22Rv1 (cell line): ENCODE data around the gene CNTNAP3.
"Not testable (repeated sequence)": the region's sequence is repeated elsewhere in the genome, so short reads cannot be mapped to it uniquely, and the experiment has no call there.

Source experiments
- ZFX ChIP-seq: fragments of 450-650 bp; IDR thresholded peaks from 2 replicates; pipeline ENCODE4 v1.6.1; 2017; ENCODE audit warnings: antibody characterized with exemption, borderline replicate concordance
- TF ChIP-seq, protein P1 (sequence below): fragments of 450-650 bp; IDR thresholded peaks from 2 replicates; pipeline ENCODE4 v1.5.1; 2017; ENCODE audit warnings: mild to moderate bottlenecking

GRCh38 chr9:39033849-39034248 is 254.1 kb downstream of the CNTNAP3 start:
- TF ChIP-seq, protein P1, sequence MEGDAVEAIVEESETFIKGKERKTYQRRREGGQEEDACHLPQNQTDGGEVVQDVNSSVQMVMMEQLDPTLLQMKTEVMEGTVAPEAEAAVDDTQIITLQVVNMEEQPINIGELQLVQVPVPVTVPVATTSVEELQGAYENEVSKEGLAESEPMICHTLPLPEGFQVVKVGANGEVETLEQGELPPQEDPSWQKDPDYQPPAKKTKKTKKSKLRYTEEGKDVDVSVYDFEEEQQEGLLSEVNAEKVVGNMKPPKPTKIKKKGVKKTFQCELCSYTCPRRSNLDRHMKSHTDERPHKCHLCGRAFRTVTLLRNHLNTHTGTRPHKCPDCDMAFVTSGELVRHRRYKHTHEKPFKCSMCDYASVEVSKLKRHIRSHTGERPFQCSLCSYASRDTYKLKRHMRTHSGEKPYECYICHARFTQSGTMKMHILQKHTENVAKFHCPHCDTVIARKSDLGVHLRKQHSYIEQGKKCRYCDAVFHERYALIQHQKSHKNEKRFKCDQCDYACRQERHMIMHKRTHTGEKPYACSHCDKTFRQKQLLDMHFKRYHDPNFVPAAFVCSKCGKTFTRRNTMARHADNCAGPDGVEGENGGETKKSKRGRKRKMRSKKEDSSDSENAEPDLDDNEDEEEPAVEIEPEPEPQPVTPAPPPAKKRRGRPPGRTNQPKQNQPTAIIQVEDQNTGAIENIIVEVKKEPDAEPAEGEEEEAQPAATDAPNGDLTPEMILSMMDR: not testable (repeated sequence)
- TF ChIP-seq ZFX: not testable (repeated sequence)
